ENCODE data around the gene BPIFA1. TPM values are rescaled to one million over a fixed set of nuclear protein-coding genes. Genes with fewer than 3 reads are reported as not detected.

Gene BPIFA1
- total and polyA plus RNA-seq, 2 of the 8 experiments (the other 6 are each of a cell fraction or from before 2014, with no cell fraction given), result not detected

- Histone ChIP-seq H2BK5ac (ENCODE audit: low read depth, low read length) (no peak overlapping the region), H3K14ac (ENCODE audit: insufficient read length) (no peak overlapping the region), H4K8ac (ENCODE audit: extremely low read depth, insufficient read depth, low read length) (no peak overlapping the region), H2BK20ac (ENCODE audit: low read length) (no peak overlapping the region), H3K23ac (ENCODE audit: insufficient read length) (no peak overlapping the region), H3K4me3 (ENCODE audit: extremely low read depth in 1 of 4, insufficient read depth in 2 of 4, low read depth in 3 of 4, low read length in 4 of 4) (no peak overlapping the region), H3K27ac (ENCODE audit: low read depth, low read length) (no peak overlapping the region), H2BK12ac (ENCODE audit: low read depth, low read length) (no peak overlapping the region), H3K9me3 (ENCODE audit: insufficient read depth in 2 of 2, low read depth in 1 of 2, low read length in 1 of 2) (no peaks in the 10 kb centered on the region), H2AK5ac (ENCODE audit: low read depth, low read length) (no peak overlapping the region), H2AFZ (ENCODE audit: low read length) (peak overlapping the region; percentile 82; the same call in 1 of the 2 replicates), H3K79me2 (ENCODE audit: control insufficient read depth in 1 of 2, insufficient read depth in 2 of 2, low read length in 2 of 2) (no peaks in the 10 kb centered on the region), H4K20me1 (replicated peaks in 1 of 2; ENCODE audit: control insufficient read depth in 1 of 2, insufficient read depth in 2 of 2, low read length in 2 of 2) (no peaks in the 10 kb centered on the region), H3K23me2 (ENCODE audit: low read depth, low read length) (no peaks in the 10 kb centered on the region), H3K4me2 (ENCODE audit: insufficient read depth in 1 of 2, low read depth in 2 of 2, low read length in 2 of 2) (no peak overlapping the region), H3K27me3 (replicated peaks in 1 of 4; ENCODE audit: control insufficient read depth in 3 of 4, extremely low read depth in 1 of 4, insufficient read depth in 3 of 4, low read length in 3 of 4) (no peaks in the 10 kb centered on the region), H4K5ac (ENCODE audit: insufficient read length, low read depth, low read length) (no peak overlapping the region), H2BK120ac (replicated peaks; ENCODE audit: low read depth, low read length) (no peak overlapping the region), H2BK15ac (ENCODE audit: low read length) (no peak overlapping the region), H3K56ac (replicated peaks; ENCODE audit: insufficient read length, low read depth, low read length) (no peak overlapping the region), H3K79me1 (ENCODE audit: low read depth, low read length) (no peaks in the 10 kb centered on the region), H3K4ac (replicated peaks; ENCODE audit: insufficient read length, low read depth, low read length) (no peak overlapping the region), H3K18ac (ENCODE audit: extremely low read depth, low read length) (no peak overlapping the region), H4K91ac (replicated peaks; ENCODE audit: insufficient read length, low read length) (no peak overlapping the region), H3K36me3 (ENCODE audit: control insufficient read depth in 2 of 4, insufficient read depth in 4 of 4, low read length in 3 of 4) (no peaks in the 10 kb centered on the region), H3K4me1 (replicated peaks in 1 of 4; ENCODE audit: control insufficient read depth in 3 of 4, insufficient read depth in 4 of 4, low read length in 3 of 4) (no peaks in the 10 kb centered on the region; a peak in 1 of 7 replicates), H3K9ac (replicated peaks in 1 of 4; ENCODE audit: extremely low read depth in 1 of 4, low read depth in 3 of 4, low read length in 3 of 4) (no peak overlapping the region)
- ChIA-PET POLR2A (ENCODE audit: partially characterized antibody) (no interaction called here), CTCF (ENCODE audit: partially characterized antibody) (interaction anchor here (0.6 to 6.9 kb wide), 28 partner anchors 8 to 316 kb away, joined by 3 to 81 read pairs (median 4); partner anchors contain the start of gene BPIFB1)
- WGBS, 2 experiments (ENCODE audit: extremely low coverage in 1 of 2, insufficient coverage in 1 of 2, insufficient read length in 1 of 2, insufficient replicate concordance in 2 of 2, low coverage in 1 of 2, low lambda C conversion rate in 2 of 2, missing lambda C conversion rate in 1 of 2), result 49% methylated on average over 7 of the region's 7 CpGs; no CpG with 5 or more reads in 1 of the 2 experiments
- DNase-seq (ENCODE audit: low read depth in 1 of 2, low spot score in 2 of 2), result peak; percentile 57 to 98
- peak; percentile 96 for FAIRE-seq
Measured at GRCh38 chr20:33291830-33292355, 56.1 kb downstream of the BPIFA1 start.
